ENCODE results near the gene ROR2.

DNA sequence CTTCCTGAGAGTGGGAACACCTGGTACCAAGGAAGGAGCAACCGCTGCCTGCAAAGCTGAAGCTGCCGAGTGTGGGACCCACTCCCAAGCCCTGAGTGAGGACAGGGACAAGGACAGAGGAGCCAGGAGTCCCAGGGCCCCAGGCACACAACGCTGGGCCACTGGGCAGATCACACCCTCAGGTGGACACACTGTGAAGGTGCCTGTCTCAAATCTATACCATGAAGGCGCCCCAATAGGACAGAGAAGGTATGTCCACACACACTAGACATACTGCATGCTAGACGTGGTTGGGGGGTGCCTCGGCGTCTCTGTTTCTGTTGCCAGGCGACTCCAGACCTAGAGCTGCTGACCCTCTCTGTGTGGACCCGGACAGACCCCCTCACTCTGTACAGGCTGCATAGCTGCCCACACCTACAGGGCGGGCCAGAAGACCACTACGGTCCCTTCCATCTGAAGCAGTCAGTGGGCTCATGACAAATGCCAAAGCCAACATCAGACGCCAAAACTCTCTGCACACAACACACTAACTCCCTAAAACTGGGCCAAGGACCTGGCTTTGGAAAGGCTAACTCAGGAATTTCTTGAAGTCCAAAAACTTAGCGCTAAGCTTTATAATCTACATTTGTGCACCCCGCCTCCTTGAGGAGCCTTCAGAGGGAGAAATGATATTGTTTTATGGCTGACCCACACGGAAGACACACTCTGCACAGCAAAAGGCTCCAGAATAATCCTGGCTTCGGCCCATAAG lies 60.7 kb downstream of the ROR2 start:
- TF ChIP-seq, protein P1, sequence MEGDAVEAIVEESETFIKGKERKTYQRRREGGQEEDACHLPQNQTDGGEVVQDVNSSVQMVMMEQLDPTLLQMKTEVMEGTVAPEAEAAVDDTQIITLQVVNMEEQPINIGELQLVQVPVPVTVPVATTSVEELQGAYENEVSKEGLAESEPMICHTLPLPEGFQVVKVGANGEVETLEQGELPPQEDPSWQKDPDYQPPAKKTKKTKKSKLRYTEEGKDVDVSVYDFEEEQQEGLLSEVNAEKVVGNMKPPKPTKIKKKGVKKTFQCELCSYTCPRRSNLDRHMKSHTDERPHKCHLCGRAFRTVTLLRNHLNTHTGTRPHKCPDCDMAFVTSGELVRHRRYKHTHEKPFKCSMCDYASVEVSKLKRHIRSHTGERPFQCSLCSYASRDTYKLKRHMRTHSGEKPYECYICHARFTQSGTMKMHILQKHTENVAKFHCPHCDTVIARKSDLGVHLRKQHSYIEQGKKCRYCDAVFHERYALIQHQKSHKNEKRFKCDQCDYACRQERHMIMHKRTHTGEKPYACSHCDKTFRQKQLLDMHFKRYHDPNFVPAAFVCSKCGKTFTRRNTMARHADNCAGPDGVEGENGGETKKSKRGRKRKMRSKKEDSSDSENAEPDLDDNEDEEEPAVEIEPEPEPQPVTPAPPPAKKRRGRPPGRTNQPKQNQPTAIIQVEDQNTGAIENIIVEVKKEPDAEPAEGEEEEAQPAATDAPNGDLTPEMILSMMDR (IDR thresholded peaks at IDR 0.05 in 8 of 11, conservative IDR thresholded peaks at IDR 0.05 in 3 of 11) = no peak
- no peak for TF ChIP-seq POLR2A (IDR thresholded peaks at IDR 0.05)
- no peak for TF ChIP-seq POLR2AphosphoS5 (IDR thresholded peaks at IDR 0.05)
